Trophoblast cell (in vitro differentiated cells and primary cell): ENCODE data around the gene KCP.

Experiments
- DNase-seq, 2 donors: peaks; one replicate each; pipeline ENCODE4 v3.0.0-alpha.2; 2016
- H2AFZ ChIP-seq: 2 replicates; pipeline ENCODE4 v1.6.1; 2013; ENCODE audit warnings: low read length, moderate library complexity, mild to moderate bottlenecking; ENCODE audit not compliant: insufficient read depth, poor library complexity
- H2AK5ac ChIP-seq: 2 replicates; pipeline ENCODE4 v1.6.1; 2013; ENCODE audit warnings: mild to moderate bottlenecking, low read length
- H2BK120ac ChIP-seq: 2 replicates; pipeline ENCODE4 v1.6.1; 2013; ENCODE audit warnings: low read length, mild to moderate bottlenecking, moderate library complexity; ENCODE audit not compliant: insufficient read depth, poor library complexity
- H2BK12ac ChIP-seq: 2 replicates; pipeline ENCODE4 v1.6.1; 2013; ENCODE audit warnings: mild to moderate bottlenecking, low read length, moderate library complexity
- H2BK5ac ChIP-seq: 2 replicates; pipeline ENCODE4 v1.6.1; 2013; ENCODE audit warnings: low read length, low read depth, moderate library complexity, mild to moderate bottlenecking; ENCODE audit not compliant: poor library complexity
- H3K14ac ChIP-seq: 2 replicates; pipeline ENCODE4 v1.6.1; 2013; ENCODE audit warnings: mild to moderate bottlenecking, low read length
- H3K18ac ChIP-seq: 2 replicates; pipeline ENCODE4 v1.6.1; 2013; ENCODE audit warnings: mild to moderate bottlenecking, low read length
- H3K23ac ChIP-seq: 2 replicates; pipeline ENCODE4 v1.6.1; 2013; ENCODE audit warnings: low read length
- H3K27ac ChIP-seq: 2 replicates; pipeline ENCODE4 v1.5.1; 2013; ENCODE audit warnings: low read depth, mild to moderate bottlenecking, inconsistent platforms, low read length, moderate library complexity
- H3K27me3 ChIP-seq: 2 replicates; pipeline ENCODE4 v1.6.1; 2013; ENCODE audit warnings: inconsistent platforms, mild to moderate bottlenecking, low read length, moderate library complexity; ENCODE audit not compliant: insufficient read depth
- H3K36me3 ChIP-seq, 2 experiments: 1 replicate in 1 of 2; 2 replicates in 1 of 2; pipeline ENCODE4 v1.6.1; 2013; ENCODE audit warnings: low read length in 2 of 2, mild to moderate bottlenecking in 2 of 2, moderate library complexity in 1 of 2; ENCODE audit not compliant: insufficient read depth in 2 of 2, control insufficient read depth in 1 of 2
- H3K4ac ChIP-seq: 2 replicates; pipeline ENCODE4 v1.6.1; 2013; ENCODE audit warnings: low read depth, mild to moderate bottlenecking, low read length, moderate library complexity
- H3K4me1 ChIP-seq, 2 experiments: 1 replicate in 1 of 2; 2 replicates in 1 of 2; pipeline ENCODE4 v1.6.1; 2013; ENCODE audit warnings: low read length in 2 of 2, mild to moderate bottlenecking in 2 of 2, moderate library complexity in 1 of 2; ENCODE audit not compliant: insufficient read depth in 2 of 2, control insufficient read depth in 1 of 2
- H3K4me2 ChIP-seq: 2 replicates; pipeline ENCODE4 v1.6.1; 2013; ENCODE audit warnings: inconsistent platforms, mild to moderate bottlenecking, low read length, moderate library complexity
- H3K4me3 ChIP-seq: 2 replicates; pipeline ENCODE4 v1.5.1; 2013; ENCODE audit warnings: mild to moderate bottlenecking, low read depth, low read length, inconsistent platforms
- H3K79me1 ChIP-seq: one replicate; pipeline ENCODE4 v1.6.1; 2013; ENCODE audit warnings: low read length
- H3K79me2 ChIP-seq: 2 replicates; pipeline ENCODE4 v1.6.1; 2013; ENCODE audit warnings: low read length, mild to moderate bottlenecking; ENCODE audit not compliant: control insufficient read depth, insufficient read depth, poor library complexity
- H3K9ac ChIP-seq: 2 replicates; pipeline ENCODE4 v1.6.1; 2013; ENCODE audit warnings: mild to moderate bottlenecking, low read length
- H3K9me3 ChIP-seq: 2 replicates; pipeline ENCODE4 v1.6.1; 2013; ENCODE audit warnings: low read depth, mild to moderate bottlenecking, control low read depth, inconsistent platforms, low read length; ENCODE audit not compliant: insufficient read depth
- H4K12ac ChIP-seq: 2 replicates; pipeline ENCODE4 v1.6.1; 2013; ENCODE audit warnings: low read depth, mild to moderate bottlenecking, low read length, moderate library complexity
- H4K8ac ChIP-seq: 2 replicates; pipeline ENCODE4 v1.6.1; 2013; ENCODE audit warnings: low read depth, mild to moderate bottlenecking, low read length, moderate library complexity
- H4K91ac ChIP-seq: one replicate; pipeline ENCODE4 v1.6.1; 2013; ENCODE audit warnings: low read depth, mild to moderate bottlenecking, low read length, moderate library complexity
- WGBS: extraction: QIAGEN DNeasy Blood & Tissue Kit; methylation state at CpG from one replicate; pipeline ENCODE4 v1.1.7; 2013; ENCODE audit warnings: missing lambda C conversion rate; ENCODE audit not compliant: insufficient read length, insufficient coverage; ENCODE audit errors: extremely low coverage; 5-methylcytosine and 5-hydroxymethylcytosine counted together

KCP gene

DNA sequence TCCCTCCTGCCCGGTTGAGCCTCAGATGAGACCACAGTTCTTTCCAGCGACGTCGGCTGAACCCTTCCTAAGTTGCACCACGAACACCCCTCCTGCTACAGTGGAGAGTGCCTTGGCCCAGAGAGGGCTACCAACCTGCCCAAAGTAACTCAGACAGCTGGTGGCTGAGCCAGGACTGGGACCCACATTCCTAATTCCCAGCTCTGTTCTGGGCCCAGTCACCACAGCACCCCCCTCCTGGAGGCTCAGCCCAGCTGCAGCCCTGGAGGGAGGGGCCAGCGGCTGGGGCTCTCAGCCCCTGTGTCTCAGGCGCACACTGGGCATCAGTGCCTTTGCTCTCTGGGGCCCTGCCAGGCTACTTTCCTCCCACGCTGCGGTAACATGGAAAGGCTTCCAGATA lies 37.3 kb downstream of the KCP start:
- Histone ChIP-seq H2BK5ac (peak overlapping the region; percentile 42), H3K4me2 (no peak overlapping the region), H3K23ac (no peak overlapping the region), H3K9ac (no peak overlapping the region), H3K18ac (peak overlapping the region; percentile 42), H4K12ac (no peak overlapping the region), H3K9me3 (no peaks in the 10 kb centered on the region), H3K27me3 (peaks cover 22% of the 10 kb centered on the region), H3K27ac (no peak overlapping the region), H4K8ac (peak overlapping the region; percentile 63), H2AFZ (peak overlapping the region; percentile 8), H3K79me2 (no peaks in the 10 kb centered on the region), H2AK5ac (peak overlapping the region; percentile 71), H3K79me1 (peaks cover 15% of the 10 kb centered on the region), H3K4me1 (peaks cover 35 to 41% of the 10 kb centered on the region in 2 experiments), H3K4me3 (no peak overlapping the region), H2BK12ac (peak overlapping the region; percentile 81), H4K91ac (peak overlapping the region; percentile 90), H3K14ac (peak overlapping the region; percentile 63), H3K36me3 (no peaks in the 10 kb centered on the region), H3K4ac (peak overlapping the region; percentile 24), H2BK120ac (peak overlapping the region; percentile 80)
- WGBS, result no CpG with 5 or more reads among the region's 9 CpGs
- DNase-seq, result no peak

DNA sequence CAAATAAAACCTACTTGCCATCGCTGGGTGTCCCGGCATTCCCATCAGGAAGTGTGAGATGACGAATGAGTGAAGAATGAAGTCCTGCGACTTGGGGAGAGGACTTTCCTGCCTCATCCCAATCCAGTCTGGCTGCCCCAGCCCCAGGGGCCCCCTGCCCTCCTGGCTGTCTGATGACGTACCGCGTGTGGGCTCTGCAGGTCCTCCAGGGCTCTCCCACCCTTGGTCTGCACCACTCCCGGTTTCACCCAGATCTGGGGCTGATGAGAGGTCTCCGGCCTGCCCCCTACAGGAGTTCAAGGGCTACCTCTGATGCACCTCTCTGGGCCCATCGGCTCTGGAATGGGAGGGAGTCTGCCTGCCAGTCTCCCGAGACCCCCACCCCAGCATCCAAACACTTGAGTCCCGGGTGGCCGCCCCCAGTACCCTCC lies 38.1 kb downstream of the KCP start:
- DNase-seq, result peak; percentile 89 to 90
- no peak overlapping the region for H3K23ac ChIP-seq
- no peak overlapping the region for H3K9ac ChIP-seq
- H3K79me2 ChIP-seq, result no peaks in the 10 kb centered on the region
- peak overlapping the region; percentile 63 for H3K14ac ChIP-seq
- H3K36me3 ChIP-seq, result no peaks in the 10 kb centered on the region
- H3K4ac ChIP-seq, result no peak overlapping the region
- H2AK5ac ChIP-seq, result peak overlapping the region; percentile 77
- peaks cover 15% of the 10 kb centered on the region for H3K79me1 ChIP-seq
- no peak overlapping the region for H2BK12ac ChIP-seq
- peak overlapping the region; percentile 6 for H2BK5ac ChIP-seq
- H3K18ac ChIP-seq, result peak overlapping the region; percentile 54
- H3K27ac ChIP-seq, result no peak overlapping the region
- WGBS, result no CpG with 5 or more reads among the region's 13 CpGs
- H3K9me3 ChIP-seq, result no peaks in the 10 kb centered on the region
- H4K8ac ChIP-seq, result peak overlapping the region; percentile 63
- no peak overlapping the region for H4K12ac ChIP-seq
- H3K4me1 ChIP-seq, result peaks cover 35 to 41% of the 10 kb centered on the region in 2 experiments
- H3K4me3 ChIP-seq, result no peak overlapping the region
- H3K4me2 ChIP-seq, result no peak overlapping the region
- no peak overlapping the region for H2AFZ ChIP-seq
- H4K91ac ChIP-seq, result peak overlapping the region; percentile 90
- H3K27me3 ChIP-seq, result peaks cover 27% of the 10 kb centered on the region
- H2BK120ac ChIP-seq, result peak overlapping the region; percentile 80

DNA sequence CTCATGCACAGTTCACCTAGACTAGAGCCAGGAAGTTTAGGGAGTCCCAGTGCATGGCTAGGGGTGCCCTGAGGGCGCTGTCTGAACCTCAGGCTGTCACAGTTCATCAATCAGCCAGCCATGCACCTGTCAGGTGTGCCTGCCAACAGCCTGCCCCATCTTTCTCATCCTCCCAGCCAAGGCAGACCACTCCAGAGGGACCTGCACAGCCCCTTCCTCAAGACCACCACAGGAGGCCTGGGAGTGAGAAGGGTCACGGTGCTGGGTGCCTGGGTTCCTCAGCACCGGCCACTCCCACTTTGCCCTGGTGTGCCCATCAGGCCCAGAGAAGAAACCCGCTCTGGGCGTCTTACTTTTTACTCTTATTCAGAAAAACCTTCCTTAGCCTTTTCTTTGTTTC lies 39.5 kb downstream of the KCP start:
- WGBS, result no CpG with 5 or more reads among the region's 5 CpGs
- peaks cover 15% of the 10 kb centered on the region for H3K79me1 ChIP-seq

DNA sequence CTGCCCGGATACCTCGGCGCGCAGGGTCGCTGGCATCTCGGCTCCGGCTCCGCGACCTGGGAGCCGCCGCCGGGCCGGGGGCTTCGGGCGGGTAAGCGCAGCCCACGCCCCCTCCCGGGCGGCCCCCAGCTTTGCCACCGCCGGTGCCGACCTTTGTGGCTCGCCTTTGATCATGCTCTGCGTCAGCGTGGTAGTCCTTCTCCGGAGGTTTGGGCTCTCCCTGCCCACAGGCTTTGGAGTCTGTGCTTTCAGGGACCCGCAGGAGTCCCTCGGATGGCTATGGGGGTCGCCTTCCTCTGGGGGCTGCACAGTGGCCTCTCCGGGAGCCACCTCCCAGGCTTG lies 40.6 kb downstream of the KCP start:
- H3K4me1 ChIP-seq, result peaks cover 31 to 39% of the 10 kb centered on the region in 2 experiments
- H2BK12ac ChIP-seq, result no peak overlapping the region
- H3K9ac ChIP-seq, result no peak overlapping the region
- peak overlapping the region; percentile 45 for H4K8ac ChIP-seq
- no peak overlapping the region for H2BK5ac ChIP-seq
- no peak overlapping the region for H3K14ac ChIP-seq
- no peak overlapping the region for H3K4ac ChIP-seq
- no peaks in the 10 kb centered on the region for H3K79me2 ChIP-seq
- peak overlapping the region; percentile 48 for H2BK120ac ChIP-seq
- no peak overlapping the region for H4K12ac ChIP-seq
- DNase-seq, result no peak
- no peak overlapping the region for H3K18ac ChIP-seq
- H4K91ac ChIP-seq, result peak overlapping the region; percentile 7
- H2AFZ ChIP-seq, result no peak overlapping the region
- H3K79me1 ChIP-seq, result peaks cover 15% of the 10 kb centered on the region
- H3K4me2 ChIP-seq, result peak overlapping the region; percentile 96
- peaks cover 16% of the 10 kb centered on the region in 2 experiments for H3K36me3 ChIP-seq
- no peaks in the 10 kb centered on the region for H3K9me3 ChIP-seq
- peak overlapping the region; percentile 12 for H2AK5ac ChIP-seq
- peaks cover 27% of the 10 kb centered on the region for H3K27me3 ChIP-seq
- no peak overlapping the region for H3K27ac ChIP-seq
- WGBS, result no CpG with 5 or more reads among the region's 30 CpGs
- H3K23ac ChIP-seq, result no peak overlapping the region
- no peak overlapping the region for H3K4me3 ChIP-seq

More for the DNA sequence above, 39.5 kb downstream of the KCP start:
- Histone ChIP-seq H3K23ac (no peak overlapping the region), H3K4me2 (no peak overlapping the region), H2AK5ac (peak overlapping the region; percentile 5), H2BK120ac (peak overlapping the region; percentile 26), H3K79me2 (no peaks in the 10 kb centered on the region), H3K4me3 (no peak overlapping the region), H3K4me1 (peaks cover 35 to 41% of the 10 kb centered on the region in 2 experiments), H4K12ac (no peak overlapping the region), H3K36me3 (peaks cover 4 to 7% of the 10 kb centered on the region in 2 experiments), H4K8ac (no peak overlapping the region), H3K9ac (no peak overlapping the region), H2BK12ac (no peak overlapping the region), H2AFZ (no peak overlapping the region), H2BK5ac (no peak overlapping the region), H3K27me3 (peaks cover 27% of the 10 kb centered on the region), H3K18ac (no peak overlapping the region), H3K14ac (no peak overlapping the region), H3K9me3 (no peaks in the 10 kb centered on the region), H3K27ac (no peak overlapping the region), H3K4ac (no peak overlapping the region), H4K91ac (peak overlapping the region; percentile 5)
- no peak for DNase-seq
